Duodenal mucosa (tissue), 2 donors: ENCODE measurements around the gene BCAS3.
"Not testable (repeated sequence)": the region's sequence is repeated elsewhere in the genome, so short reads cannot be mapped to it uniquely, and the experiment has no call there.

ENCODE experiments used
- H3K27ac ChIP-seq: one replicate; pipeline ENCODE4 v1.7.0; 2013; ENCODE audit warnings: low read depth, low read length
- H3K27me3 ChIP-seq, 2 donors: one replicate each; pipeline ENCODE4 v1.7.0; 2013; ENCODE audit warnings: low read length in 2 of 2, control low read depth in 1 of 2; ENCODE audit not compliant: insufficient read depth in 2 of 2, control insufficient read depth in 1 of 2
- H3K36me3 ChIP-seq, 2 donors: one replicate each; pipeline ENCODE4 v1.7.0; 2013; ENCODE audit warnings: low read length in 2 of 2, control low read depth in 1 of 2; ENCODE audit not compliant: insufficient read depth in 2 of 2, control insufficient read depth in 1 of 2
- H3K4me1 ChIP-seq, 2 donors: one replicate each; pipeline ENCODE4 v1.7.0; 2013; ENCODE audit warnings: low read length in 2 of 2, control low read depth in 1 of 2; ENCODE audit not compliant: insufficient read depth in 2 of 2, control insufficient read depth in 1 of 2
- H3K4me3 ChIP-seq, 2 donors: one replicate each; pipeline ENCODE4 v1.7.0; 2013; ENCODE audit warnings: low read length in 2 of 2, low read depth in 1 of 2
- H3K9ac ChIP-seq, 2 donors: one replicate each; pipeline ENCODE4 v1.7.0; 2013; ENCODE audit warnings: low read length in 2 of 2, low read depth in 1 of 2
- H3K9me3 ChIP-seq, 2 donors: one replicate each; pipeline ENCODE4 v1.7.0; 2013; ENCODE audit warnings: low read length in 2 of 2, control low read depth in 1 of 2; ENCODE audit not compliant: control insufficient read depth in 1 of 2

Gene BCAS3

DNA sequence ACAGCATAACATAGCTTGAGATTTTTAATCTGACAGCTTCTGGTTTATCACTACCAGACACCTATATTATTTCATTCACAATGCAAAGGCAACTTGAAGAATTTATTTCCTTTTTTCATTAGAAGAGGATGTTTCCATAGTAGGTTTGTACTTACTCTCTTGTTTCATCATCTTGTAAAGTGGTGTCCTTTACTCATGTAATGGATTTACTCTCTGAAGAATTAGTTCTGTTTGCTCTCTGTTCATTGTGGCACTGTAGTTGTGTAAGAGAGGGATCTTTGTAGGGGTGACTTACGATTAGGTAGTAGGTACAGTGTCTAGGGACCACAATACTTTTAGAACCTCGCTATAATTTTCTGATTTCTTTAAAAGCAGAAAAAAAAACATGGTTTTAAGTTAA lies 256.1 kb downstream of the BCAS3 start:
- Histone ChIP-seq H3K9me3 (no peaks in the 10 kb centered on the region), H3K4me3 (no peak overlapping the region)

GRCh38 chr17:60934723-60935122 lies 257.1 kb downstream of the BCAS3 start:
- no peaks in the 10 kb centered on the region for H3K36me3 ChIP-seq
- no peaks in the 10 kb centered on the region for H3K9me3 ChIP-seq
- H3K4me3 ChIP-seq: no peak overlapping the region
- no peak overlapping the region for H3K9ac ChIP-seq
- H3K27me3 ChIP-seq: no peaks in the 10 kb centered on the region
- H3K27ac ChIP-seq: no peak overlapping the region
- no peaks in the 10 kb centered on the region for H3K4me1 ChIP-seq

More for the DNA sequence above, 256.1 kb downstream of the BCAS3 start:
- H3K4me1 ChIP-seq: no peaks in the 10 kb centered on the region
- H3K27ac ChIP-seq: no peak overlapping the region
- no peaks in the 10 kb centered on the region for H3K36me3 ChIP-seq
- H3K27me3 ChIP-seq: no peaks in the 10 kb centered on the region
- H3K9ac ChIP-seq: no peak overlapping the region

- not testable (repeated sequence) for H3K4me3 ChIP-seq, H3K36me3 ChIP-seq, H3K4me1 ChIP-seq, H3K9me3 ChIP-seq, H3K27me3 ChIP-seq, H3K27ac ChIP-seq, H3K9ac ChIP-seq
Observed at GRCh38 chr17:60935991-60936390, 258.3 kb downstream of the BCAS3 start.

- Histone ChIP-seq H3K9ac (no peak overlapping the region), H3K9me3 (no peaks in the 10 kb centered on the region), H3K4me1 (peaks cover 0 to 10% of the 10 kb centered on the region in 2 donors), H3K4me3 (no peak overlapping the region), H3K36me3 (no peaks in the 10 kb centered on the region), H3K27ac (no peak overlapping the region), H3K27me3 (no peaks in the 10 kb centered on the region)
Observed at GRCh38 chr17:60939318-60939717, 261.7 kb downstream of the BCAS3 start.

GRCh38 chr17:60941028-60941427 lies 263.4 kb downstream of the BCAS3 start:
- H3K36me3 ChIP-seq: no peaks in the 10 kb centered on the region
- H3K27me3 ChIP-seq: no peaks in the 10 kb centered on the region
- no peaks in the 10 kb centered on the region for H3K9me3 ChIP-seq
- no peak overlapping the region for H3K9ac ChIP-seq
- no peak overlapping the region for H3K27ac ChIP-seq
- peaks cover 0 to 10% of the 10 kb centered on the region in 2 donors for H3K4me1 ChIP-seq
- no peak overlapping the region for H3K4me3 ChIP-seq

- Histone ChIP-seq H3K9me3 (no peaks in the 10 kb centered on the region), H3K27me3 (no peaks in the 10 kb centered on the region), H3K27ac (no peak overlapping the region), H3K36me3 (no peaks in the 10 kb centered on the region), H3K4me3 (no peak overlapping the region), H3K4me1 (peaks cover 0 to 10% of the 10 kb centered on the region in 2 donors), H3K9ac (no peak overlapping the region)
Observed at GRCh38 chr17:60941571-60941970, 263.9 kb downstream of the BCAS3 start.

DNA sequence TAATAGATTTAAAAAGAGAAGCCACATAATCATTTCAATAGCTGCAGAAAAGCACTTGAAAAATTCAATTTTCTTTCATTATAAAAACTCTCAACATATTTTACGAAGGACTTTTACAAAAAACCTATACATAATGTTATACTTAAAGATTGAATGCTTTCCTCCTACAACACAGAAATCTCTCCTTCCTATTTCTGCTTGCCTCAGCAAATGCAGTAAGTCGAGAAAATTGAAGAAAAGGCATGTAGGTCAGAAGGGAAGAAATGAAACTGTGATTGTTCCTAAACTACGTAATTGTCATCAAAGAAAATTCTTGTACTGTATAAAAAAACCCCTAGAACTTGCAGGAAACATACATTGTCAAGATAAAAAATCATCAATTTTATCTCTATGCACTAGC lies 267.1 kb downstream of the BCAS3 start:
- H3K4me1 ChIP-seq: peaks cover 0 to 10% of the 10 kb centered on the region in 2 donors
- no peaks in the 10 kb centered on the region for H3K27me3 ChIP-seq
- H3K36me3 ChIP-seq: no peaks in the 10 kb centered on the region
- no peak overlapping the region for H3K4me3 ChIP-seq
- H3K9ac ChIP-seq: no peak overlapping the region
- H3K27ac ChIP-seq: no peak overlapping the region
- no peaks in the 10 kb centered on the region for H3K9me3 ChIP-seq

DNA sequence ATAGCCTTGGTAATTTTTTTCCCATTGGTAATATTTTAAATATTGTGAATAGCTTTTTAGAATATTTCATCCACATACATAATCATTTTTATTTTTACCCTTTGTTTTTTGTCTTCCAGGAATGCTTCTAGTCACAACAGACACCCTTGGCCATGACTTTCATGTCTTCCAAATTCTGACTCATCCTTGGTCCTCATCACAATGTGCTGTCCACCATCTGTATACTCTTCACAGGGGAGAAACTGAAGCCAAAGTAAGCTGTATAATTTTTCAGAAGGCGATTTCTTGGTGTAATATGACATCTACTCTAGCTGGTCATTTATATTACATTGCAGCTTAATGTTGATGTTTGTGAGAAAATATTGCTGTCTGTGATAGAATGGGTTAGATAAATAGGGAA lies 269.4 kb downstream of the BCAS3 start:
- H3K27me3 ChIP-seq: no peaks in the 10 kb centered on the region
- no peaks in the 10 kb centered on the region for H3K4me1 ChIP-seq
- no peak overlapping the region for H3K4me3 ChIP-seq
- H3K9me3 ChIP-seq: no peaks in the 10 kb centered on the region
- H3K27ac ChIP-seq: no peak overlapping the region
- H3K9ac ChIP-seq: no peak overlapping the region
- H3K36me3 ChIP-seq: no peaks in the 10 kb centered on the region

DNA sequence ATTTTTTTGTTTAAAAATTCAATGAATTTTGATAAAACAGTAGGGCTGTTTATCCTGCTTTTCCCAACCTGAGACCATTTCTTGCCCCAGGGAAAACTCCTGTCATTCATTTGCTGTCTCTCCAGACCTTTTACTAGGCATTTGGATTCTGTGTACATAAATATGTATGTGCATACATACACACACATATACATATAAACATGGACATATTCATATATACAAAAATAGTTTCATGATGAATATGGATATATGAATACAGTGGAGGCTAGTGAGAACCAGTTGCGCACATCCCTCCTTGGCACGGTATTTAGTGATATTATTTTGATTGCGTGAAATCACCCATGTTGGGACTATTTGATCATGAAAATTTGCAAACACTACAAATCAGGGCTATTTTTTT lies 269.9 kb downstream of the BCAS3 start:
- no peak overlapping the region for H3K27ac ChIP-seq
- H3K9me3 ChIP-seq: no peaks in the 10 kb centered on the region
- H3K36me3 ChIP-seq: no peaks in the 10 kb centered on the region
- no peaks in the 10 kb centered on the region for H3K27me3 ChIP-seq
- H3K9ac ChIP-seq: no peak overlapping the region
- H3K4me1 ChIP-seq: no peaks in the 10 kb centered on the region
- no peak overlapping the region for H3K4me3 ChIP-seq

- H3K27ac ChIP-seq: no peak overlapping the region
- H3K4me1 ChIP-seq: no peaks in the 10 kb centered on the region
- H3K9me3 ChIP-seq: no peaks in the 10 kb centered on the region
- no peaks in the 10 kb centered on the region for H3K36me3 ChIP-seq
- H3K9ac ChIP-seq: no peak overlapping the region
- H3K27me3 ChIP-seq: no peaks in the 10 kb centered on the region
- H3K4me3 ChIP-seq: no peak overlapping the region
Observed at GRCh38 chr17:60952747-60953146, 275.1 kb downstream of the BCAS3 start.

DNA sequence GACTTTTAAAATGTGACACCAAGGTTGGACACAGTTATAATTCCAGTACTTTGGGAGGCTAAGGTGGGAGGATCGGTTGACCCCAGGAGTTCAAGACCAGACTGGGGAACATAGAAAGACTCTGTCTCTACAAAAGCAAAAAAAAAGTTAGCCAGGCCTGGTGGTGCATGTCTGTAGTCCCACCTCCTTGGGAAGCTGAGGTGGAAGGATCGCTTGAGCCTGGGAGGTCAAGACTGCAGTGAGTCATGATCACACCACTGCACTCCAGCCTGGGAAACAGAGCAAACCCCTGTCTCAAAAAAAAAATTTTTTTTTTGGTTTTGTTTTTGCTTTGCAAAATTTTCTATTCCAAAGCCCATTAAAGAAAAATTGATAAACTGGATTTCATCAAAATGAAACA lies 281.4 kb downstream of the BCAS3 start:
- Histone ChIP-seq H3K9me3 (peaks cover 3 to 5% of the 10 kb centered on the region in 2 donors), H3K4me1 (no peaks in the 10 kb centered on the region), H3K4me3 (no peak overlapping the region), H3K9ac (no peak overlapping the region), H3K27me3 (no peaks in the 10 kb centered on the region), H3K36me3 (peaks cover 0 to 4% of the 10 kb centered on the region in 2 donors), H3K27ac (no peak overlapping the region)
